Astrocyte (in vitro differentiated cells and primary cell): Measurements from ENCODE around the gene KANSL1L. TPM values are rescaled to one million over a fixed set of nuclear protein-coding genes. Genes with fewer than 3 reads are reported as not detected.
A peak's percentile ranks its signal among the peaks of the same experiment; 100 is the strongest.

Experiments used
- DNase-seq: peaks from one replicate; pipeline ENCODE4 v3.0.0-alpha.2; 2010; ENCODE audit warnings: low read depth
- FAIRE-seq: peaks from 2 replicates; lab custom pipeline; 2011; peaks lifted over from hg19 to GRCh38; lab: Jason Lieb, UNC
- H2AFZ ChIP-seq: 2 replicates; pipeline ENCODE4 v1.6.0; 2012; ENCODE audit warnings: low read depth, low read length, inconsistent platforms
- H3K27ac ChIP-seq: 2 replicates; pipeline ENCODE4 v1.5.1; 2011; ENCODE audit warnings: low read depth, low read length, inconsistent platforms
- H3K27me3 ChIP-seq: 2 replicates; pipeline ENCODE4 v1.6.0; 2011; ENCODE audit warnings: low read length, inconsistent platforms; ENCODE audit not compliant: insufficient read depth
- H3K36me3 ChIP-seq: 2 replicates; pipeline ENCODE4 v1.5.1; 2011; ENCODE audit warnings: low read length, inconsistent platforms; ENCODE audit not compliant: insufficient read depth
- H3K4me1 ChIP-seq: 2 replicates; pipeline ENCODE4 v1.5.1; 2011; ENCODE audit warnings: low read length, inconsistent platforms; ENCODE audit not compliant: insufficient read depth
- H3K4me2 ChIP-seq: 2 replicates; pipeline ENCODE4 v1.6.0; 2012; ENCODE audit warnings: low read length, inconsistent platforms
- H3K4me3 ChIP-seq: 2 replicates; pipeline ENCODE4 v1.5.1; 2011; ENCODE audit warnings: low read depth, mild to moderate bottlenecking, low read length, inconsistent platforms; ENCODE audit not compliant: insufficient read depth
- H3K79me2 ChIP-seq: 2 replicates; pipeline ENCODE4 v1.6.0; 2012; ENCODE audit warnings: mild to moderate bottlenecking, low read length, inconsistent platforms; ENCODE audit not compliant: insufficient read depth
- H3K9ac ChIP-seq: 2 replicates; pipeline ENCODE4 v1.6.0; 2012; ENCODE audit warnings: mild to moderate bottlenecking, low read length, inconsistent platforms
- H3K9me3 ChIP-seq: 2 replicates; pipeline ENCODE4 v1.5.1; 2012; ENCODE audit warnings: low read depth, mild to moderate bottlenecking, low read length, inconsistent platforms; ENCODE audit not compliant: insufficient read depth
- H4K20me1 ChIP-seq: 2 replicates; pipeline ENCODE4 v1.6.0; 2012; ENCODE audit warnings: low read length, inconsistent platforms; ENCODE audit not compliant: insufficient read depth
- H3K27ac Mint-ChIP-seq: one replicate; pipeline ENCODE4 v1.8.0; 2021; ENCODE audit warnings: mild to moderate bottlenecking, mixed read lengths; ENCODE audit not compliant: unreplicated experiment
- H3K27me3 Mint-ChIP-seq: one replicate; pipeline ENCODE4 v1.8.0; 2021; ENCODE audit warnings: low read depth, mixed read lengths; ENCODE audit not compliant: unreplicated experiment
- H3K36me3 Mint-ChIP-seq: one replicate; pipeline ENCODE4 v1.8.0; 2021; ENCODE audit warnings: low read depth, mixed read lengths; ENCODE audit not compliant: unreplicated experiment
- H3K4me1 Mint-ChIP-seq: one replicate; pipeline ENCODE4 v1.8.0; 2021; ENCODE audit warnings: low read depth, mixed read lengths; ENCODE audit not compliant: unreplicated experiment
- H3K4me3 Mint-ChIP-seq: one replicate; pipeline ENCODE4 v1.8.0; 2021; ENCODE audit warnings: mild to moderate bottlenecking, moderate library complexity, mixed read lengths; ENCODE audit not compliant: unreplicated experiment
- H3K9me3 Mint-ChIP-seq: one replicate; pipeline ENCODE4 v1.8.0; 2021; ENCODE audit warnings: mild to moderate bottlenecking, mixed read lengths; ENCODE audit not compliant: unreplicated experiment
- EZH2 ChIP-seq: IDR thresholded peaks from 2 replicates; pipeline ENCODE4 v1.6.1; 2012; ENCODE audit warnings: mild to moderate bottlenecking, low read length, inconsistent platforms; ENCODE audit not compliant: insufficient read depth
- total RNA-seq: library from RNA; stranded (reverse); gene quantifications from 2 replicates; pipeline ENCODE4 v1.2.1, GENCODE V29; 2021
- TF ChIP-seq, protein P1 (sequence below): IDR thresholded peaks from 2 replicates; pipeline ENCODE4 v1.5.1; 2011; ENCODE audit warnings: low read depth, mild to moderate bottlenecking, inconsistent platforms, low read length, moderate library complexity; ENCODE audit not compliant: insufficient read depth

KANSL1L gene
- total RNA-seq, 1 donor from 2014 or later, result 7.5 TPM

DNA sequence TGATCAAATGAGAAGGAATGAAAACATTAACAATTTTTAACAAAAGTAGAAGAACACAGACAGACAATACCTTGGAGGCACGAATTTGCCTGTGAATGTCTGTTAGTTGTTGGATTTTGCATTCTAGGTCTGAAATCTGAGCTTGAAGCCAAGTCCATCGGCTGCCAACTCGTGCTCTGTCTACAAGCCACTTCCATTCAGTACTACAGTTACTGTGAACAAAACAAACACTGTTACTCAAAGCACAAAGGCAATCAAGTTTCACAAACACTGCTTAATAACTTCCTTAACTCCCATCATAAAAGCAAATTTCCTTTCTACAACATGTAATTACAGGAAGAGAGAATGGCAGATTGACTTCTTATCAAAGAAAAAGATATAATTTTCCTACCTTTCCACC lies 42.2 kb downstream of the KANSL1L start:
- no peaks in the 10 kb centered on the region for H4K20me1 ChIP-seq
- no peaks in the 10 kb centered on the region for H3K36me3 ChIP-seq
- DNase-seq (no peak), FAIRE-seq (no peak)
- peaks cover 8% of the 10 kb centered on the region for H3K36me3 Mint-ChIP-seq
- H3K4me1 ChIP-seq, result no peaks in the 10 kb centered on the region
- TF ChIP-seq, protein P1, sequence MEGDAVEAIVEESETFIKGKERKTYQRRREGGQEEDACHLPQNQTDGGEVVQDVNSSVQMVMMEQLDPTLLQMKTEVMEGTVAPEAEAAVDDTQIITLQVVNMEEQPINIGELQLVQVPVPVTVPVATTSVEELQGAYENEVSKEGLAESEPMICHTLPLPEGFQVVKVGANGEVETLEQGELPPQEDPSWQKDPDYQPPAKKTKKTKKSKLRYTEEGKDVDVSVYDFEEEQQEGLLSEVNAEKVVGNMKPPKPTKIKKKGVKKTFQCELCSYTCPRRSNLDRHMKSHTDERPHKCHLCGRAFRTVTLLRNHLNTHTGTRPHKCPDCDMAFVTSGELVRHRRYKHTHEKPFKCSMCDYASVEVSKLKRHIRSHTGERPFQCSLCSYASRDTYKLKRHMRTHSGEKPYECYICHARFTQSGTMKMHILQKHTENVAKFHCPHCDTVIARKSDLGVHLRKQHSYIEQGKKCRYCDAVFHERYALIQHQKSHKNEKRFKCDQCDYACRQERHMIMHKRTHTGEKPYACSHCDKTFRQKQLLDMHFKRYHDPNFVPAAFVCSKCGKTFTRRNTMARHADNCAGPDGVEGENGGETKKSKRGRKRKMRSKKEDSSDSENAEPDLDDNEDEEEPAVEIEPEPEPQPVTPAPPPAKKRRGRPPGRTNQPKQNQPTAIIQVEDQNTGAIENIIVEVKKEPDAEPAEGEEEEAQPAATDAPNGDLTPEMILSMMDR, result no peak
- TF ChIP-seq EZH2, result no peak
- no peaks in the 10 kb centered on the region for H3K79me2 ChIP-seq
- no peaks in the 10 kb centered on the region for H3K27me3 Mint-ChIP-seq
- no peak overlapping the region for H3K27ac ChIP-seq
- H3K4me3 Mint-ChIP-seq, result no peak overlapping the region
- no peaks in the 10 kb centered on the region for H3K9me3 Mint-ChIP-seq
- H3K4me1 Mint-ChIP-seq, result no peaks in the 10 kb centered on the region
- no peak overlapping the region for H3K4me3 ChIP-seq
- H3K4me2 ChIP-seq, result no peak overlapping the region
- no peak overlapping the region for H3K9ac ChIP-seq
- H2AFZ ChIP-seq, result no peak overlapping the region
- no peak overlapping the region for H3K27ac Mint-ChIP-seq
- H3K27me3 ChIP-seq, result no peaks in the 10 kb centered on the region
- no peaks in the 10 kb centered on the region for H3K9me3 ChIP-seq

DNA sequence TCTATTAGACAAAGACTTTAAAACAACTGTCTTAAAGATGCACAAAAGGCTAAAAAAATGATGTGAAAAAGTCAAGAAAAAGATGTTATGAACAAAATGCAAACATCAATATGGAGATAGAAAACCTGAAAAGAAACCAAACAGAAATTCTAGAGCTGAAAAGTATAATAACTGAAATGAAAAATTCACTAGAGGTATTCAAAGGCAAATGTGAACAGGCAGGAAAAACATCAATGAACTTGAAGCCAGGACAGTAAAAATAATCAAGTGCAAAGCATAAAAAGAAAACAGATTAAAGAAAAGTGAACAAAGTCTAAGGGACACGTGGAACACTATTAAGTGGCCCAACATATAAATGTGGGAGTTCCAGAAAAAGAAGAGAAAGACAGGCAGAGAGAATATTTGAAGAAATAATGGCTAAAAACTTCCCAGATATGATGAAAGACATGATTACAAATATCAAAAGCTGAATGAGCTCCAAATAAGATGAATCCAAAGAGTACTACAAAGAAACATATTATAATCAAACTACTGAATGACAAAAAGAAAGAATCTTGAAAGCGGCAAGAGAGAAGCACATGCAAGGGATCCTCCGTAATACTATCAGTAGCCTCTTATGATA lies 57.5 kb downstream of the KANSL1L start:
- Histone ChIP-seq H3K79me2 (no peaks in the 10 kb centered on the region), H3K36me3 (peaks cover 2% of the 10 kb centered on the region), H4K20me1 (peaks cover 2% of the 10 kb centered on the region), H3K4me2 (no peak overlapping the region), H3K4me1 (no peaks in the 10 kb centered on the region), H3K9me3 (no peaks in the 10 kb centered on the region), H3K27me3 (no peaks in the 10 kb centered on the region), H3K9ac (no peak overlapping the region), H3K27ac (no peak overlapping the region), H3K4me3 (no peak overlapping the region), H2AFZ (no peak overlapping the region)
- peaks cover 22% of the 10 kb centered on the region for H3K36me3 Mint-ChIP-seq
- DNase-seq, result no peak
- H3K4me3 Mint-ChIP-seq, result no peak overlapping the region
- H3K27ac Mint-ChIP-seq, result no peak overlapping the region
- no peak for TF ChIP-seq EZH2
- TF ChIP-seq, protein P1, result no peak
- no peaks in the 10 kb centered on the region for H3K27me3 Mint-ChIP-seq
- peaks cover 15% of the 10 kb centered on the region for H3K9me3 Mint-ChIP-seq
- peak; percentile 37 for FAIRE-seq
- no peaks in the 10 kb centered on the region for H3K4me1 Mint-ChIP-seq

DNA sequence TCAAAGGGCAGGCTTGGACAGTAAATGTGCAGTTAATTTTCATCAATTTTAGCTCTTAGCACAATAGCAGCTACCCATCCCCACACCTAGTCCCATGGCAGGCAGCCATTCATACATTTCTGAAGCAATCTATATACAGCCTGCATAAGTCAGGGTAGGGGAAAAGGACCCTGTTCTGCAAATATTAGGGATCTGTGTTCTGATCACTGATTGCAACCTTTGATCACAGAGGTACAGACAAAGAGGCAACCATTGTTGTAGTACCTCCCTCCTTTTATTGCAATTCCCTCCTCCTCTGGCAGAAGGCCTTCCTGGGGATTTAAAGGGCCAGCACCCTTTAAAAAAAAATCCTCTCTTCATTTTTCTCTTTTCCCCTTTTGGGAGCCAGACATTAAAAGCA lies 58.3 kb downstream of the KANSL1L start:
- TF ChIP-seq, protein P1, result no peak
- no peak for TF ChIP-seq EZH2
- no peaks in the 10 kb centered on the region for H3K9me3 ChIP-seq
- no peaks in the 10 kb centered on the region for H3K79me2 ChIP-seq
- no peaks in the 10 kb centered on the region for H3K27me3 ChIP-seq
- H3K27me3 Mint-ChIP-seq, result no peaks in the 10 kb centered on the region
- H3K4me3 ChIP-seq, result no peak overlapping the region
- H3K4me1 ChIP-seq, result no peaks in the 10 kb centered on the region
- DNase-seq (no peak), FAIRE-seq (no peak)
- peaks cover 22% of the 10 kb centered on the region for H3K36me3 Mint-ChIP-seq
- H3K36me3 ChIP-seq, result peaks cover 2% of the 10 kb centered on the region
- peaks cover 13% of the 10 kb centered on the region for H3K9me3 Mint-ChIP-seq
- no peak overlapping the region for H3K27ac Mint-ChIP-seq
- no peak overlapping the region for H3K4me2 ChIP-seq
- H2AFZ ChIP-seq, result no peak overlapping the region
- H4K20me1 ChIP-seq, result peaks cover 2% of the 10 kb centered on the region
- no peaks in the 10 kb centered on the region for H3K4me1 Mint-ChIP-seq
- H3K27ac ChIP-seq, result no peak overlapping the region
- H3K9ac ChIP-seq, result no peak overlapping the region
- no peak overlapping the region for H3K4me3 Mint-ChIP-seq
